GM10847 (cell line): Measurements from ENCODE around the gene ST8SIA1.

Experiments used
- POLR2A ChIP-seq: IDR thresholded peaks from 2 replicates; pipeline ENCODE4 v1.6.1; 2011; ENCODE audit not compliant: insufficient read length; ENCODE audit errors: extremely low read depth

Gene ST8SIA1

DNA sequence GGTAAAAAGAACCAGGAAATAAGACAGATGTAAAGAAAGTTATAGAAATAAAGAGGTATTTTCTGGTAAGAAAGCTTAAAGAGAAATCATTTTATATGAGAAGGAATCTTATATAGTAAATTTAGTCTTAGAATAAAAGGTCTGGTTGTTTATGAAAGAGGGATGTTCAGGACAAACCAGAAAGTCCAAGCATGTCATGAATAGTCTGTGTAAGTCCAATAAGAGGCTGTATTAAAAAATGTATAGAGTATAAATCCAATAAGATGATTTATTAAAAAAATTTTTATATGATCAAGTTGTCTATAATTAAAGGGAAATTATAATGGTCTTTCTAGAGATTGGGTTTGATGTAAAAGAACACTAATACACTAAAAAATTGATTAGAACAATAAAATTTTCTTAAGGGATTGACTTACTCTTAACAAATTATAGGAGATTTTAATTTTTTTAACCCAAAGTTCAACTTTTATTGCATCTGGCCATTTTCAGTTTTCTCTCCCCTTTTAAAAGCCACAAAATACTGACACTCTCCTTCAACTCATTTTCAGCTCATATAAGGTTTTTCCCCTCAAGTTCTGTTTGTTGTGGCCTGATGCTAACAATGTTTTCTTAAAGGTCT is 35.1 kb downstream of the ST8SIA1 start:
- no peak for TF ChIP-seq POLR2A

GRCh38 chr12:22289250-22289649 is 45.3 kb downstream of the ST8SIA1 start:
- TF ChIP-seq POLR2A = no peak

DNA sequence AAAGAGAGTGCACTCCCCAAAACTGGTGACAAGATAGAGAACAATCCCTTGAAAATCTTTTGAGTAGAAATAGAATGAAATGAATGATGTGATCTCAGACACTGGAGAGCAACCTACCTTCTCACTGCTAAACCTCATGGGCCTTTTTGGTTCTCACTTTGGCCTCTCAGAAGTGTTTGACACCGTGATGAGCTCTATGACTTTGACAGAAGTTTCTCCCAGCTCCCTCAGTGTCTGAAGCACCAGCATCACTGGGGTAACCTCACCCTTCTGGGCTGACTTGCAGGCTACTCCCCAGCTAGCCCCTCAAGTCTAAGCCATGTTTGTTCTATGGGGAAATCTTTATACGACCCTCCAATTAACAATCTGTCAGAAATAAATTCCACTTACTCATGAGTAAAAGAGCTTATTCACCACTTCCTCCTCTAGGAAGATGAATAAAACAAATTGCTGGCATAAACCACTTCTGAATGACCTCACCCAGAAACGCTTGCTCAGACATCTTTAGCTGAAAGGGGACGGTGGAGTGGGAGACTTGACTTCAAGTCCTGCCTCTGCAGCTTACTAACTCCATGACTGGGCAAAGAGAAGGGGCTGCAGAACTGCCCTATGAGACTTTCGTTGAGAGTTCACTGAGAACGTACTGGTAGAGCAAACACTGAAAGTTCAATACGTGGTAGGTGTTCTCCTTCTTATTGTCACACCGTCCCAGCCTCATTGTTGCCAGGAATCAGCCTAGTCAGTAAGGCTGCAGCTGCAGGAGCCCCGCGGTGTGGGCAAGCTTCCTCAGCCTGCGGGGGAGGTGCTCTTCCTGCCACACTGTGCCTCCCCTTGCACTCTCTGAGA is 46.5 kb downstream of the ST8SIA1 start:
- TF ChIP-seq POLR2A = no peak

GRCh38 chr12:22287101-22287500 is 47.4 kb downstream of the ST8SIA1 start:
- TF ChIP-seq POLR2A = no peak

GRCh38 chr12:22286569-22286968 is 47.9 kb downstream of the ST8SIA1 start:
- no peak for TF ChIP-seq POLR2A

GRCh38 chr12:22285846-22286245 is 48.7 kb downstream of the ST8SIA1 start:
- no peak for TF ChIP-seq POLR2A

DNA sequence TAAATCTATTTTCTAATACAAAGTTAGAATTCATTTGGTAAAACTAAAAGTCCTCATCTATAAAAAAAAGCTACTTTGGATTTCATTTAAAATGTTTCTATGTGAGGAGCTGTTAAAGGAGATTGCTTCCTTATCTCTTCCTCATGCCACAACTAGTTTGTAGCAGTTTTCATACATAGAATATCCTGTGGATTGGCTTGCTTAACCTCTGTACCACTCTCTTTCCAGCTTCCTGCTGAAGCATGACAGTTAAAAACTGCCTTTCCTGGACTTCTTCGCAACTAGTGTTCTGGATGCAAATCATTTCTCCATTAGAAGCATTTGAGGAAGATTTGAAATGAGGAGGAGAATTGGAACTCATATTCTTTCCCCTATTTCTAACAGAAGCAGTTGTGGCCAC is 49.6 kb downstream of the ST8SIA1 start:
- no peak for TF ChIP-seq POLR2A

GRCh38 chr12:22283508-22283907 is 51.0 kb downstream of the ST8SIA1 start:
- no peak for TF ChIP-seq POLR2A

DNA sequence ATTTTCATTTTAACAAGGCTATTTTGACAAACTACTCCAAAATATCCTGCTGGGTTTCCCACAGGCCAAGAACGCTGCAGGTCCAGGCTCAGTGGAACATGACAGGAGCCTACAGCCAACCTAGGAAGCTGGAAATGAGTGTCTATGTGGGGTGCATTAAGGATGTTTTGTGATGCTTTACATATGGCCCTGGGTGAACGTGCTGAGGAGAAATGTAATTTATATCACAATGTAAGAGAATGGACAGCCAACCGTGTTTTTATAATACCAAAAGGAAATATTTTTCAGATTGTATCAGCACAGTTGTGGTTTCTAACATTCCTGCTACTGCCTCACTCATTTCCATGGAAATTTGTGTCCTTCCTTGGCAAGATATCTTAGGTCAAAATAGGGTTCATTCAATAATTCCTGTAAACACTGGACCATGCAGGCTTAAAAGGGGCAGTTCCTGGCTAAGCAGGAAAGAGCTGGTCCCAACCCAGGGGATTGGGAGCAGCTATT is 51.5 kb downstream of the ST8SIA1 start:
- no peak for TF ChIP-seq POLR2A

GRCh38 chr12:22282283-22282682 is 52.2 kb downstream of the ST8SIA1 start:
- no peak for TF ChIP-seq POLR2A

- TF ChIP-seq POLR2A = no peak
Measured at GRCh38 chr12:22276867-22277266, 57.6 kb downstream of the ST8SIA1 start.

DNA sequence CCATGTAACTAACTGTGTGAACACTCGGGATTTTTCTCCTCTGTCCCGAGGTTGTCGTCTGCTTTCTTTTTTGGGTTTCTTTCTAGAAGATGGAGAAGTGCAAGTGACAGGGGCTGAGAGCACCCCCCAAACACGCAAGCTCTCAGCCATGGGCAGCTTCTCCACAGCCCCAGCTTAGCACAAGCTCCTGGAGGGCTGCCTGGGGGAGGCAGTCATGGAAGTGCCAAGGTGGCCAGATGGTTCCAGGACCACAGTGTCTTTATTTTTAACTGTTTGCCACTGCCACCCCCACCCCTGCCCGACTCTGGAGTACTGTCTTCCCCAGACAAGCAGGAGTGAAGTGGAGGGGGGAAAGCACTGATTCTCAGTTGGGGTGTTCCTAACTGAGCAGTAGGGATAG is 58.2 kb downstream of the ST8SIA1 start:
- no peak for TF ChIP-seq POLR2A

GRCh38 chr12:22275843-22276242 is 58.7 kb downstream of the ST8SIA1 start:
- TF ChIP-seq POLR2A = no peak

GRCh38 chr12:22272335-22273151 is 62.0 kb downstream of the ST8SIA1 start:
- TF ChIP-seq POLR2A = no peak

DNA sequence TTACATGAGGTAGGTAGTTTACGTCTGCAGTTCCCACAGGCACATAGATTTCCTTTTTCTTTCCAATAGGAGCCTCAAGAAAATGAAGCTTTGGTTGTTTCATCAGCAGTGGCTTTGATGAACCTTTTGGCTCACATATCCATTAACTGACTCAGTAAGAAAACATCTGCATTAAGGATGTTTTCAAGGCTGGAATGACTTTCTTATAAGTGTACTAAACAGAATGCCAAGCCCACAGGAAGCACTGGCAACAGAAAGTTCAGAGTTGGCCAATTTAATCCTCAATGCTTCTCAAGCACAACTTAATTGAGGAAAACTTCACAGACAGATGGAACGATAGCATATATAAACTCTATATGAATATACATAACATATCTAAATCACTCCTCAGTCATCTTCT is 63.5 kb downstream of the ST8SIA1 start:
- no peak for TF ChIP-seq POLR2A

DNA sequence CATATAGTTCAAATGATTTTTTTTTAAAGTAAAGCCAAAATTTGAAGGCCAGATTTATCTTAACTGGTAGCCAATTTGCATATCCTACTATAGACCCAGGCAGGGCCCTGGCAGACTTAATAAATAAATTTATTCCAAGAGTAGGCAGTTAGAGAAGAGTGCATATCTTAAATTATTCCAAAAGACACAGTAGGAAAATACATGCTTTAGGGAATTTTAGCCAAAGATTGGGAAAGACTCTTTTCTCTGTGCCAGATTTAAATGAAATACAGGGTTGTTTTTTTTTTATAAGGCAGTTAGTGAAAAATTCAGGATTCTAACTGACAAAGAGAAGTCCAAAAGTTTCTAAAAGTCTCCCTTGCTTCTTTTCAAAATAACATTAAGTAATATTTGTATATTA is 65.5 kb downstream of the ST8SIA1 start:
- TF ChIP-seq POLR2A = no peak
